ENCODE measurements around the gene STIM2. TPM values are rescaled to one million over a fixed set of nuclear protein-coding genes. Genes with fewer than 3 reads are reported as not detected.

The STIM2 gene
- total and polyA plus RNA-seq, 10 of the 15 experiments (the other 5 are each of a cell fraction or from before 2014, with no cell fraction given), result 4.7 to 41.5 (median 16.9) TPM

DNA sequence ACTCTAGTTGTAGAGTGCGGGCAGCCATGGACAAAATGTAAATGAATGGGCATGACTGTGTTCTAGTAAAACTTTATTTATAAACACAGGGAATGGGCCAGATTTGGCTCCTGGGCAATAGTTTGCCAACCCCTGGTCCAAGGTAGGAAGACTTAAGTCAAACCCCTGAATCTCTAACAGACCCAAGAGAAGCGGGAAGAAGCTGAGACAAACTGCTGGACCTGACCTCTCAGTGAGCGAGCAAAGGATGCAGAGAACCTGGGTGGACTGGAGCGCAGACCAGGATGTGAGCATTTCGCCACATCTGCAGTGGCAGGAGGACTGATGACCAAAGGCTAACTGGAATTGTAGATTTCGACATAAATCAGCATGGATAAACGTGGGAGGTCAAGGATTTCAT, 201.6 kb downstream of the STIM2 start (continued):
- TF ChIP-seq NRF1 (conservative IDR thresholded peaks at IDR 0.05; ENCODE audit: low read depth, low read length) (no peak), USF1 (IDR thresholded peaks at IDR 0.05; ENCODE audit: borderline replicate concordance, extremely low read length, insufficient read depth, low read depth, low read length) (no peak), RBBP5 (conservative IDR thresholded peaks at IDR 0.05) (no peak)

- Histone ChIP-seq H3K4me2 (ENCODE audit: control insufficient read depth, insufficient read depth) (no peak overlapping the region), H2AFZ (ENCODE audit: control insufficient read depth, low read depth, low read length) (no peak overlapping the region), H3K4me1 (ENCODE audit: control insufficient read depth, insufficient read depth, low read length) (no peaks in the 10 kb centered on the region), H3K36me3 (ENCODE audit: control insufficient read depth in 2 of 2, insufficient read depth in 2 of 2, low read length in 1 of 2) (no peaks in the 10 kb centered on the region), H3K9me3 (replicated peaks; ENCODE audit: control insufficient read depth, insufficient read depth, low read length) (no peaks in the 10 kb centered on the region), H3K27me3 (replicated peaks in 1 of 2; ENCODE audit: control insufficient read depth in 2 of 2, insufficient read depth in 2 of 2, low read length in 1 of 2) (peaks cover 0 to 4% of the 10 kb centered on the region in 2 experiments; a peak in 2 of 4 replicates), H3K9ac (ENCODE audit: control insufficient read depth, insufficient read depth, low read length) (no peak overlapping the region), H3K27ac (ENCODE audit: control insufficient read depth, insufficient read depth) (no peak overlapping the region), H4K20me1 (ENCODE audit: control insufficient read depth, insufficient read depth) (no peaks in the 10 kb centered on the region), H3K4me3 (no peak overlapping the region), H3K79me2 (ENCODE audit: control insufficient read depth, insufficient read depth, low read length) (no peaks in the 10 kb centered on the region)
- ChIA-PET RAD21 (ENCODE audit: unreplicated experiment) (no interaction called here), POLR2A (no interaction called here), CTCF (no interaction called here), SMC1A (ENCODE audit: uncharacterized antibody, unreplicated experiment) (interaction anchor here (1.5 kb wide), 1 partner anchor 16 kb away, joined by 3 read pairs; no protein-coding TSS in a partner anchor)
- ATAC-seq (no peak), DNase-seq (ENCODE audit: low read depth, low spot score) (no peak), FAIRE-seq (no peak)
- in situ Hi-C loops (cut with MboI), result no loop called here
- intact Hi-C loops (cut with micrococcal nuclease; ENCODE audit: unreplicated experiment), result no loop called here
- no TSS peak for BruUV-seq (replicated peaks)
- WGBS (ENCODE audit: insufficient coverage, insufficient replicate concordance, low lambda C conversion rate, missing lambda C conversion rate), result 19% methylated on average over 3 of the region's 3 CpGs
- TF ChIP-seq EZH2 (IDR thresholded peaks at IDR 0.05; ENCODE audit: borderline replicate concordance, control insufficient read depth, low read depth, low read length) (no peak), JUNB (IDR thresholded peaks at IDR 0.05) (no peak), ZSCAN29 (IDR thresholded peaks at IDR 0.05) (no peak), RUNX3 (IDR thresholded peaks at IDR 0.05; ENCODE audit: low read length) (no peak), BRCA1 (IDR thresholded peaks at IDR 0.05; ENCODE audit: low read depth, low read length) (no peak), E4F1 (IDR thresholded peaks at IDR 0.05; ENCODE audit: borderline replicate concordance, partially characterized antibody) (no peak), TCF7 (IDR thresholded peaks at IDR 0.05; ENCODE audit: borderline replicate concordance) (no peak), RB1 (IDR thresholded peaks at IDR 0.05; ENCODE audit: borderline replicate concordance) (no peak), YY1 (IDR thresholded peaks at IDR 0.05; ENCODE audit: low read depth, low read length) (no peak), CREB1 (IDR thresholded peaks at IDR 0.05; ENCODE audit: low read depth) (no peak), MEF2B (IDR thresholded peaks at IDR 0.05; ENCODE audit: partially characterized antibody, poor library complexity, severe bottlenecking) (no peak), ZNF24 (IDR thresholded peaks at IDR 0.05) (no peak), EED (IDR thresholded peaks at IDR 0.05; ENCODE audit: low read depth) (no peak), ZBTB40 (IDR thresholded peaks at IDR 0.05; ENCODE audit: borderline replicate concordance) (no peak), ZNF384 (IDR thresholded peaks at IDR 0.05; ENCODE audit: borderline replicate concordance, low read depth, low read length) (no peak)
These were observed 205.9 kb downstream of the STIM2 start for GRCh38 chr4:27066591-27066990.

Measured in GM12878 (cell line).